Activated CD4-positive, alpha-beta T cell treated with anti-CD3 and anti-CD28 coated beads, Interleukin-2, amount 50 U/mL, for 48 hours (primary cell): ENCODE results near the gene RABIF.
"Not testable (repeated sequence)": the region's sequence is repeated elsewhere in the genome, so short reads cannot be mapped to it uniquely, and the experiment has no call there.

Source experiments
- DNase-seq, 2 experiments: peaks; one replicate each; pipeline ENCODE4 v3.0.0-alpha.2; 2020

Gene RABIF

GRCh38 chr1:202888531-202889360 is at the start of gene RABIF:
Gene RABIF (minus strand): TSS chr1:202889149. CDS start chr1:202889098, 51 bp downstream.
- DNase-seq, result peak; percentile 96 to 97

GRCh38 chr1:202938287-202938925 is 49.5 kb upstream of the RABIF start:
- DNase-seq, result no peak

GRCh38 chr1:202936409-202936808 is 47.5 kb upstream of the RABIF start:
- not testable (repeated sequence) for DNase-seq

DNA sequence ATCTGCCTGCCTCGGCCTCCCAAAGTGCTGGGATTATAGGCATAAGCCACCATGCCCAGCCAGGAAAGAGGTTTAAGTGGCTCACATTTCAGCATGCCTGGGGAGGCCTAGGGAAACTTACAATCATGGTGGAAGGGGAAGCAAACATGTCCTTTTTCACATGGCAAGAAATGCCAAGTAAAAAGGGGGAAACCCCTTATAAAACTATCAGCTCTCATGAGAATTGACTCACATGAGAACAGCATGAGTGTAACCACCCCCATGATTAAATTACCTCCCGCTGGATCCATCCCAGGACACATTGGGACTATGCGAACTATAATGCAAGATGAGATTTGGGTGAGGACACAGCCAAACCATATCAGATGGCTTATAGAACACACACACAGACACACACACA is 46.9 kb upstream of the RABIF start:
- no peak for DNase-seq

DNA sequence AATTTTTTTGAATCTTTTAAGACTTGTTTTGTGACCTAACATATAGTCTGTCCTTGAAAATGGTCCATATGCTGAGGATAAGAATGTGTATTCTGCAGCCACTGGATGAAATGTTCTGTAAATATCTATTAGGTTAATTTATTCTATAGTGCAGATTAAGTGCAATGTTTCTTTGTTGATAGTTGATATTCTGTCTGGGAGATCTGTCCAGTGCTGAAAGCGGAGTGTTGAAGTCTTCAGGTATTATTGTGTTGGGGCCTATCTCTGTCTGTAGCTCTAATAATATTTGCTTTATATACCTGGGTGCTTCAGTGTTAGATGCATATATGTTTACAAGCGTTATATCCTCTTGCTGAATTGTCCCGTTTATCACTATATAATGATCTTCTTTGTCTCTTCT is 45.8 kb upstream of the RABIF start:
- DNase-seq, result no peak

DNA sequence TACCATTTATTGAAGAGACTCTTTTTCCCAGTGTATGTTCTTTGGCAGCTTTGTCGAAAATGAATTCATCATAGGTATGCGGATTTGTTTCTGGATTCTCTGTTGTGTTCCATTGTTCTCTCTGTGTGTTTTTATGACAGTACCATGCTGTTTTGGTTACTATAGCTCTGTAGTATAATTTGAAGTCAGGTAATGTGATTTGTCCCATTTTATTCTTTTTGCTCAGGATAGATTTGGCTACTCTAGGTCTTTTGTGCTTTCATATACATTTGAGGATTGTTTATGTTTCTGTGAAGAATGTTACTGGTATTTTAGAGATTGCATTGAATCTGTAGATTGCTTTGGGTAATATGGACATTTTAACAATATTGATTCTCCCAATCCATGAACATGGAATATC is 43.5 kb upstream of the RABIF start:
- DNase-seq, result no peak

DNA sequence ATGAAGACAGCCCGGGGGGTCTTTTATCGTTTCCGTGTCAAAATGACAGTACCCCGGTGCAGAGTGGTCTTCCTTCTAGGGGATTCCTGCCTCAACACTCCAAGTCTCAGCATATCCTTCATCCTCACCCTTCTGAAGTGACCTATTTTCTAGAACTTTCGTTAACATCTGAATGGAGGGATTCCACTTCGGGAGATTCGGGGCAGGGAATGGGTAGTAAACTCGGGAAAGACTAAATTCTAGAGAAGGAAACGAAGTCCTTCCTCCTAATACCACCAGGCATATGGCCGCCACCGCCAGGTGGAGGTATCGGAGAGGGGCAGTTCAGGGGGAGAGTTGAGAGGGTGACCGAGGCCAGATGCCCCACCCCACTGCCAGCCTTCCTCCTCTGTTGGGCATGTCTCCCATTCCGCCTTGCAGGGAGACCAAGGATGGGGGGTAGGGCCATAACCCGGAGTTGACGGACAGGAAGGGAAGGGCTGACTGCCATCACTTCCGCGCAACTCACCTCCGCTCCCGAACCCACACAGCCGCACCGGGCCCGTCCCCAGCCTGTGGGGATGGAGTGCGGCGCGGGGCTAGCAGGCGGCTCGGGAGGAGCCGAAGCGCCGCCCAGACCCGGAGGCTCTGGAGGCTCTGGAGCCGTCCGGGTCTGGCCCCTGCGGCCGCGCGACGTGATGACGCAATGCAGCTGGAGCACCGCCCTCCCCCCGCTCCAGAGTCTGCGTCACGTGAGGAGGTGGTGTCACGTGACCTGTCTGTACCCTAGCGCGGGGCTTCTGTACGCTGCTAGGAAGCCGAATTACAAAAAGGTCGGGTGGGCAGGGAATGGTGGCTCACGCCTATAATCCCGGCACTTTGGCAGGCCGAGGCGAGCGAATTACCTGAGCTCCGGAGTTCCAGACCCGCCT is 37.9 kb upstream of the RABIF start, which contains the start of gene KLHL12:
Gene KLHL12, minus strand, starts transcription at position 654 of the 911 bp plus-strand sequence. CDS start 2,072 bp downstream, outside the sequence.
- DNase-seq, result peak; percentile 95 to 96

DNA sequence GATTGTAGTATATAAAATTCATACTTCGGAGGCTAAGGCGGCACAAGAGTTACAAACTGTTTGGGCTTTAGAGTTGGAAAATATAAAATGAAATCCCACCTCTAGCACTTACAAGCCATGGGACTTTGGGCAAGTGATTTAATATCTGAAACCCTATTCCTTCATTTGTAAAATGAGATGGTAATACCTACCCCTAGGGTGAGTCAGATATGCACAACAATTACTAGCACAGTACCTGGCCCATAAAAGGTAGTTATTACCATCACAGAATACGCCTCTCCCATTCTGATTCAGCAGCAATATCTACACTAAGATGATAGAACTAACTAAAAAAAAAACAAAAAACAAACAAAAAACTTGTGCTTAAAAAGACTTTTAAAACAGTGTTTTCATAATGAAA is 34.6 kb upstream of the RABIF start:
- DNase-seq, result no peak

DNA sequence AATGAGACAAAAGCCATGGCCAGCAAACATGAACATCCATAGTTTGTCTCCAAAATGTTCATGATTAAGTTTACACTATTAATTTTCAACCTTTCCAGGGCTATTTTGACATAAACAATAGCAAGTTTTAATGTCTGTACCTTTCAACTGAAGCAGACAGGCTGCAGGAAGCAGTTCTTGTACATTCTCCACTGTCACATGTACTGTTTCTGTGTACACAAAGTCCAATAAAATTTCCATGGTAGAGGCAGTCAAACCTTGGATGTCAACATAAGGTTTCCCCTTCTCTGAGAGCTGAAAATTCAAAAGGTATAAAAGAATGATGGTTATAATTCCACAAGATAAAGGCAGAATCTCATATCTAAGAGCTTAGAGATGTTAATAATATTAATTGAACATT is 30.7 kb upstream of the RABIF start:
- DNase-seq, result no peak

DNA sequence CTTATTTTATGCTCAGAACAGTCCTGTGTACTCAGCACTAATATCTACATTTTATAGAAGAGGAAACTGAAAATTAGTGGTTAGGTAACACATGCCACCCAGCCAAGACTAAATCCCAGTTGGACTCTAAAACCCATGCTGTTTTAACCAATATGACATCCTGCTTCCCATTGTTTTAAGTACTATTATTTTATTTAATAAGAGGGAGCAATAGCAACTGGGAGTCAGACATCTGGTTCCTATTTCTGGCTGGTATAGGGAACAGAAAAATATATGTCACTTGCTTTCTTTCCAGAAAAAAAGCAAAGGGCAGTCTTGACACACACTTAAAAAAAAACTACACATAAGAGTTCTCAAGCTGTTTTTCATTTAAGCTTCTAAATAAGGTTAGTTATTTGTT is 26.2 kb upstream of the RABIF start:
- DNase-seq, result no peak

GRCh38 chr1:202912476-202912875 is 23.5 kb upstream of the RABIF start:
- not testable (repeated sequence) for DNase-seq

- no peak for DNase-seq
These were observed 20.5 kb upstream of the RABIF start for GRCh38 chr1:202909494-202909893.

DNA sequence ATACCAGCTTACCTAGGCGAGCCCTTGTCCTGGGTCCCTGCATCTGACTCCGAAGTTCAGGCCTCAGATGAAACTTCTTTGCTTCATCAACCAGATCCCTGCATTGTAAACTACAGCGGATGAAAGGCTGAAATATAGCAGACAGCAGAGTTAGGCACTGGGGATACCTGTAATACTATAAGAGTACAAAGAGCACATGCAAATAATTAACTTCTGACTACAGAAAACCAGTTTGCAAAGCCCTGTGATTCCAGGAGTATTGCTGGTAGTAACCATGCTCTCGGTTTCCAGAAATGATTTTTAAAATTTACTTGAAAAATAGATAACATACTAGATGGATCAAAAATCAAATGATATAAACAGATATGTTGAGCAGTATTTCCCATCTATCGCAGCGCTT is 20.0 kb upstream of the RABIF start:
- no peak for DNase-seq

GRCh38 chr1:202905331-202905730 is 16.4 kb upstream of the RABIF start:
- no peak for DNase-seq

DNA sequence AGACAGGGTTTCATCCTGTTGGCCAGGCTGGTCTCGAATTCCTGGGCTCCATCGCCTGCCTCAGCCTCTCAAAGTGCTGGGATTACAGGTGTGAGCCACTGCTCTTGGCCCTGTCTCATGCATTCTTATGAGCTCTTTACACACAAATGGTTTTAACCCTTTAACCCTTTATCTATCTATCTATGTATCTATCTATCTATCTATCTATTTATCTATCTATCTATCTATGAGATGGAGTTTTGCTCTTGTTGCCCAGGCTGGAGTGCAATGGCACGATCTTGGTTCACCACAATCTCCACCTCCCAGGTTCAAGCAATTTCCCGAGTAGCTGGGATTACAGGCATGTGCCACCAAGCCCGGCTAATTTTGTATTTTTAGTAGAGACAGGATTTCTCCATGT is 14.9 kb upstream of the RABIF start:
- DNase-seq, result not testable (repeated sequence)

DNA sequence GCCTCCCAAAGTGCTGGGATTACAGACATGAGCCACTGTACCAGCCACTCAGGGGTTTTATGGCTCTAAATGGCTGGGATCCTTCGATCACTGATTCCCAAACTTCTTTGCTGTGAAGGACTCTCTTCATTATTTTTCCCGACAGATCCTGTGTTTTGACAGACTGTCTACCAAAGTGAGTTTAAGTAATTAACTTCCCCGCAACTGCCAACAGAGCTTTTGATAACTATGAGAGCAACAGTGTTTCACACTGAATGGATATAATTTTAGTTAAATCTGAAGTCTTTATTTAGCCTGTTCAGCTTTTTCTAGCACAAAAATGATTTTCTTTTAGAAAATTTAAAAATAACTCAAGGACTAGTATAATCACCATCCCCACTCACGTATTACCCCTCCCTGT is 12.6 kb upstream of the RABIF start:
- DNase-seq, result no peak

- DNase-seq, result no peak
These were observed 3.6 kb upstream of the RABIF start for GRCh38 chr1:202892501-202892900.

DNA sequence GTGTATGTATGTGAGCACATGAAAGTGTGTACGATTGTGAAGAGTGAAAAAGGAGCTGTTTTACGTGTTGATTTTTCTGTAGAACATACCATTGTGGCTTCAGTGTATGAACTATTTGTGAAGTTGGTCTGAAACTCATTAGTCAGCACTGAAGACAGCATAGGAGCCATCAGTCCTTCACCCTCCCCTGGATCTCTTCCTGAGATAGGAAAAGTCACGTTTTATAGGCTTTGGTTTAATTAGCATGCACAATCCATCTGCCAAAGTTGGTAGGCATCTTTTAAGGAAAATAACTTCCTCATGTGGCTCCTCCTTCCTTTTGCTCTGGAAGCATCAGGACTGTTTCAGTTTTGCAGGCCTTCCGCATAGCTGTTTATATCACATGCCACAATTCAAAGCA is 1.4 kb upstream of the RABIF start:
- DNase-seq, result no peak

GRCh38 chr1:202888221-202888530 is 773 bp downstream of the RABIF start:
- DNase-seq, result no peak

- DNase-seq, result no peak
These were observed 7.9 kb downstream of the RABIF start for GRCh38 chr1:202880961-202881460.

GRCh38 chr1:202880062-202880461 is 8.9 kb downstream of the RABIF start:
- DNase-seq, result no peak

- DNase-seq, result no peak
These were observed 9.8 kb downstream of the RABIF start for GRCh38 chr1:202879128-202879527.

- DNase-seq, result no peak
These were observed 15.9 kb downstream of the RABIF start for GRCh38 chr1:202873026-202873425.
